Epithelial cell of esophagus (primary cell): ENCODE data around the gene AHI1.
A peak's percentile ranks its signal among the peaks of the same experiment; 100 is the strongest.

Experiments
- DNase-seq: peaks from one replicate; pipeline ENCODE4 v3.0.0; 2010; ENCODE audit warnings: low read depth
- H3K4me3 ChIP-seq: 2 replicates; pipeline ENCODE4 v1.5.1; 2011; ENCODE audit warnings: mild to moderate bottlenecking, low read length, control low read depth
- TF ChIP-seq, protein P1 (sequence below): IDR thresholded peaks from 2 replicates; pipeline ENCODE4 v1.5.1; 2011; ENCODE audit warnings: low read depth, mild to moderate bottlenecking, low read length, control low read depth, inconsistent platforms; ENCODE audit not compliant: insufficient read depth; ENCODE audit errors: missing control alignments

Gene AHI1

DNA sequence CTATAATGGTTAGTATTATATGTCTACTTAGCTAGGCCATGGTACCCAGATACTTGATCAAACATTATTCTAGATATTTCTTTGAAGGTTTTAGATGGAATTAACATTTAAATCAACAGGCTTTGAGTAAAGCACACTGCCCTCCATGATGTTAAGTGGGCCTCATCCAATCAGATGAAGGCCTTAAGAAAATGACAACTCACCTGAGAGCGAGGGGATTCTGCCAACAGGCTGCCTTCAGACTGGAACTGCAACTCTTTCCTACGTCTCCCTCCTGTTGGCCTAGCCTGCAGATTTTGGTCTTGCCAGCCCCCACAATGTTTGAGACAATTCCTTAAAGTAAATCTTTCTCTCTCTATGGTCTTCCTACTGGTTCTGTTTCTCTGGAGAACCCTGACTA, 137.3 kb downstream of the AHI1 start:
- TF ChIP-seq, protein P1, sequence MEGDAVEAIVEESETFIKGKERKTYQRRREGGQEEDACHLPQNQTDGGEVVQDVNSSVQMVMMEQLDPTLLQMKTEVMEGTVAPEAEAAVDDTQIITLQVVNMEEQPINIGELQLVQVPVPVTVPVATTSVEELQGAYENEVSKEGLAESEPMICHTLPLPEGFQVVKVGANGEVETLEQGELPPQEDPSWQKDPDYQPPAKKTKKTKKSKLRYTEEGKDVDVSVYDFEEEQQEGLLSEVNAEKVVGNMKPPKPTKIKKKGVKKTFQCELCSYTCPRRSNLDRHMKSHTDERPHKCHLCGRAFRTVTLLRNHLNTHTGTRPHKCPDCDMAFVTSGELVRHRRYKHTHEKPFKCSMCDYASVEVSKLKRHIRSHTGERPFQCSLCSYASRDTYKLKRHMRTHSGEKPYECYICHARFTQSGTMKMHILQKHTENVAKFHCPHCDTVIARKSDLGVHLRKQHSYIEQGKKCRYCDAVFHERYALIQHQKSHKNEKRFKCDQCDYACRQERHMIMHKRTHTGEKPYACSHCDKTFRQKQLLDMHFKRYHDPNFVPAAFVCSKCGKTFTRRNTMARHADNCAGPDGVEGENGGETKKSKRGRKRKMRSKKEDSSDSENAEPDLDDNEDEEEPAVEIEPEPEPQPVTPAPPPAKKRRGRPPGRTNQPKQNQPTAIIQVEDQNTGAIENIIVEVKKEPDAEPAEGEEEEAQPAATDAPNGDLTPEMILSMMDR, result no peak
- H3K4me3 ChIP-seq, result no peak overlapping the region
- no peak for DNase-seq

GRCh38 chr6:135358985-135359384, 138.6 kb downstream of the AHI1 start:
- H3K4me3 ChIP-seq, result no peak overlapping the region
- DNase-seq, result peak; percentile 39
- TF ChIP-seq, protein P1, result no peak

- peak; percentile 84 for DNase-seq
- TF ChIP-seq, protein P1, result no peak
- H3K4me3 ChIP-seq, result no peak overlapping the region
These were observed 139.2 kb downstream of the AHI1 start for GRCh38 chr6:135358251-135358821.

DNA sequence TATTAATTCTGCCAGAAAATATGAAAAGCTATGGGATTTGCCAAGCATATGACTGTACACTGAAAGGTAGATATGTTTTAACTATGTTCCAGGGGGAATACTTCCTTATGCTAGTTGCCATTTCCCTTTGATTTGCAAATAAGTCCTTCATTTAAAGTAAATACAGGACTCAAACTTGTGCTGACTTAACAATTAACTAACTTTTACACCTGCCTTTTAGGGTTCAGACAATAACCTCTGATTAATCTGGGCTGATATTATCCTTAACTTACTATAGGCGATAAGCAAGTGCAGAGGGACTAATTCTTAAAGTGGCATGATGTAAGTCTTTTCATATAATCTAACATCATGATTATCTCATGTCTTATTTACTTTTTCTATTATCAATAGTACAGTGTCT, 143.1 kb downstream of the AHI1 start:
- TF ChIP-seq, protein P1, result no peak
- H3K4me3 ChIP-seq, result no peak overlapping the region
- no peak for DNase-seq

DNA sequence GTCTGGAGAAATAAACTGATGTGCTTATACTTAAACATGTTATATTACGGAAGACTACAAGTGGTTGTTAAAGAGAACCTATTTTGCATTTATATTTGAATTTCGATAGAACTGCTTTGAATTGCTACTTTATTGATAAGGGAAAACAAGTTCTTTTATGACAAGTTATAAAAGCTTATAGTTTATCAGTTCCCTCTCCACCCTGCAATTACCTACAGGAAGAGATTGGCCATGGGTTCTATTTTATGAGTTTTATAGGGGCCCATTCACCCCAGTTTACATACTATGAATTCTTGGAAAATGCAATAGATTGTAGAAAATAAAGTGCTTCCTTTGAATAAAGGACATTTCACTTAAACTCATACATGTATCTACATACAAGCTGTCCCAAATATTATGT, 144.4 kb downstream of the AHI1 start:
- H3K4me3 ChIP-seq, result no peak overlapping the region
- DNase-seq, result no peak
- TF ChIP-seq, protein P1, result no peak

GRCh38 chr6:135351635-135352034, 145.9 kb downstream of the AHI1 start:
- DNase-seq, result no peak
- no peak overlapping the region for H3K4me3 ChIP-seq
- TF ChIP-seq, protein P1, result no peak

- TF ChIP-seq, protein P1, result no peak
- no peak for DNase-seq
- H3K4me3 ChIP-seq, result no peak overlapping the region
These were observed 149.7 kb downstream of the AHI1 start for GRCh38 chr6:135347887-135348286.
